Measurements from ENCODE around the gene NAP1L2. TPM values are rescaled to one million over a fixed set of nuclear protein-coding genes. Genes with fewer than 3 reads are reported as not detected.

The NAP1L2 gene
- total and polyA plus RNA-seq, 9 donors, result 0.70 to 2.4 (median 1.3) TPM

Other genes starting within 250 kb of the NAP1L2 start
- 0.04 TPM for gene PABPC1L2B, start 211.9 kb downstream of the NAP1L2 start, total RNA-seq
- gene PABPC1L2B, start 211.9 kb downstream of the NAP1L2 start, polyA plus RNA-seq (ENCODE audit: insufficient read depth in 1 of 8, insufficient read length in 8 of 8, low replicate concordance in 1 of 8), result not detected
- not detected for gene PABPC1L2A, start 135.3 kb downstream of the NAP1L2 start, total RNA-seq
- gene PABPC1L2A, start 135.3 kb downstream of the NAP1L2 start, polyA plus RNA-seq (ENCODE audit: insufficient read depth in 1 of 8, insufficient read length in 8 of 8, low replicate concordance in 1 of 8), result under 1 TPM in 1 of 8 donors, not detected in 7; 0.08 TPM
- gene CDX4, start 232.2 kb upstream of the NAP1L2 start, total RNA-seq, result not detected
- not detected for gene CDX4, start 232.2 kb upstream of the NAP1L2 start, polyA plus RNA-seq (ENCODE audit: insufficient read depth in 1 of 8, insufficient read length in 8 of 8, low replicate concordance in 1 of 8)